Endometrial microvascular endothelial cells (primary cell): ENCODE data around the gene LMAN2. TPM values are rescaled to one million over a fixed set of nuclear protein-coding genes. Genes with fewer than 3 reads are reported as not detected.

ENCODE experiments used
- in situ Hi-C: cut with HindIII; loops from 2 replicates; pipeline ENCODE4 v1.10.0; 2017; ENCODE audit warnings: low sequenced_read_pairs, low pct_unique_long_range_greater_than_20kb; ENCODE audit errors: inconsistent ontology term
- total RNA-seq: library from RNA; depleted of rRNA; stranded (reverse); fragments of >200 nt; gene quantifications from one replicate; pipeline ENCODE4 v1.2.3, GENCODE V29; 2015; ENCODE audit errors: inconsistent ontology term

LMAN2 gene
- total RNA-seq, 1 donor from 2014 or later: 318 TPM

DNA sequence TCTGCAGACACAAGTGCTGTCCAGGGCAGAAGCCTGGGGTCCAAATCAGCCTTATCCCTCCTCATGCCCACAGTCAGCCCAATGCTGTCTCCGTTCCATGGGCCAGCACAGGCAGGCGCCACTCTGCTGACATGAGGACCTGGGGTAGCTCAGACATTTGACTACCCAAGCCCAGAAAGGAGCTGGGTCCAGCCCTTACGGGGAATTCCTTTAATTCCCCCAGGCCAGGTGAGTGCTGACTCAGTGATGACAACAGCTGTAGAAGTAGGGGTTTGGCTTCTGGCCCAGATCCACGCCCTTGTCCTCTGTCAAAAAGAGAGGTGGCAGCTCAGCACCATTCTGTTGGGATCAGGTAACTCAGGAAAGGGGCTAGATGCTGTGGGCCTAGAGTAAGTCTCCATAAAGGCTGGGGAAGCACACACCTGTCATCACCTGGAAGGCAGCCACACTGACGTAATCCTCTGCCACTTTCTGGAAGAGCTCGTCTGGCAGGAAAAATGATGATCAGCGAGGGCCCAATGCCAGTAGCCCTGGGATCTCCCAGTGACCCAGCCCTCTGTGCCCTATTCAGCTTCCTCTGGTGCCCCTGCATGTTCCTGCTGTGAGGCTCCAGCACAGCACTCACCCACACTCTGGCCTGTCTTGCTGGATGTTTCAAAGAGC lies 49.8 kb downstream of the LMAN2 start:
- in situ Hi-C loops: no loop called here

DNA sequence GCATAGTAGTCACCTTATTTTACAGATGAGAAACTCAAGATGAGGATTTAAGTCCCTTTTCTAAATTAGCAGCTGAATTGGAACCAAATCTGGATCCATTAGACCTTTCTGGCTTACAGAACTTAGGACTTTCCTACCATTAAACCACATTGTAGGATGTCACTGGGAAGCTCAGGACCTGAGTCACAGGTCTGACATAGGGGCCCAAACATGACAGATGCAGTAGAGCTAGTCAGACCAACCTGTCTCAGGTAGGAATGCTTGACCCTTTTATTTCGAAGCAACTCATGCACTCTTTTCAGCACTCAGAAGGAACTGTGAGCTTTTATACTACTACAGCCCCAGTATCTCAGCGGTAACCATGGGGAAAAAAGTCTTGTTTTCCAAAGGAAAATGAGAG lies 50.5 kb downstream of the LMAN2 start:
- in situ Hi-C loops: no loop called here

DNA sequence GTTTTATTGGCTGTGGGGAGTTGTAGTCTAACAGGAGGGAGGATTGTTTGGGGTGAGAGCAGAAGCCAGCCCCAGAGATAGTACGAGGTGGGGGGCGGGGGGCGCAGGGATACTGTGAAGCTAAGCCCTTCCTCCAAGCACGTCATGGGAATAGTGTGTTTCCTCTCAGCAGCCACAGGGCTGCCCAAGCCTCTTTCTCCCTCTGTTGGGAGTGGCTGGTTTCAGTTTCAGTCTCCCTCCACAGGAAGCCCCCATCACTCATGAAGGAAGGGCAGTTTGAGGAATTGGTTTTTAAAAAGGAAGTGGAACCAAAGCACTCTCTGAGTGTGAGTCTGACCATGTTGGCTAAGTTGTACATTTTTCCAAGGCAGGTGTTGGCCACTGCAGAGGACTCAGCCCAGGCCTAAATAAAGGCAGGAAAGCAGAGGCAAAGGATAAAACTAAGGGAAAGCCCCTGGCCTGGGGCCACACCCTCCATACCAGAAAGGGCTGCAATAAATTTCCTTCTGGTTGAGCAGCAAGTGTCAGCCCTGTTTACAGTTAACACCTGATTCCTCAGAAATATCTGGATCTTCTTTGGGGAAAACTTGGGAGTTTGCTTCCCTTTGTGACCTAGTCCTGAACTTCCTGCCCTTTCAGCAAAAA lies 51.1 kb downstream of the LMAN2 start:
- in situ Hi-C loops: no loop called here

DNA sequence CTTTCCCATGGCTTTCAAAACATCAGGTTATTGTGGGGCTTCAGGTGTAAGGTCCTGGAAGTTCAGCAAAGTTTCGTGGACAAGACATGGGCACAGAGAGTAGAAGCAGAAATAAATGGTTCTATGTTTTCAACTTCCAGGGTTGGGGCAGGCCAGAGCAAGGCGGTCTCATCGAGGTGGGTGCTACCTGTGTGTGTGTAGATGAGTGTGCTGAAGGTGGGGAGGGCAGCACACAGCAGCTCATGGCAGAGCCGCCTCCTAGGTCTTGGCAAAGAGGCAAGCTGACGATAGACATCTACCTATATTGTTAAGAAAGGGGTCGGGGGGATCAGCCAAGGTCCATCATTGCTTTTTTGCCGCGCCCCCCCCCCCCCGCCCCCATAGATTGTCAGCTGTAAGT lies 51.8 kb downstream of the LMAN2 start:
- in situ Hi-C loops: no loop called here

DNA sequence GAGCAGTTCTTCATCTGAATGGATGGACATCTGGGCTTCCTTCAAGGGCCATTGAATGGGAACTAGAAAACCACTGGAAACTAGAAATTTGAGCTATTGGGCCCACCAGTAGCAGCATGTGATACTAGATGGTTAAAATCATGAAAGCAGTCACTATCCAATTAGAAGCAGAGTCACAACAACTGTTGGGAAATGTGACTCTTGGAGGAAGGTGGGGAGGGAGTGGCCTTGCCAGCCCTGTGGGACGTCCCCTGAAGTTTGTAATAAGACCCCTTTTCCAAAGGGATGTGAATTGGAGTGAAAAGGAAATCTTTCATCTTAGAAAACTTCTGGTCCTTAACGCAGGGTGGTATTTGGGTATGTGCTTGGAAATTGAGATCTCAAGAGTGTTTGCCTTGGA lies 53.5 kb downstream of the LMAN2 start:
- in situ Hi-C loops: no loop called here

DNA sequence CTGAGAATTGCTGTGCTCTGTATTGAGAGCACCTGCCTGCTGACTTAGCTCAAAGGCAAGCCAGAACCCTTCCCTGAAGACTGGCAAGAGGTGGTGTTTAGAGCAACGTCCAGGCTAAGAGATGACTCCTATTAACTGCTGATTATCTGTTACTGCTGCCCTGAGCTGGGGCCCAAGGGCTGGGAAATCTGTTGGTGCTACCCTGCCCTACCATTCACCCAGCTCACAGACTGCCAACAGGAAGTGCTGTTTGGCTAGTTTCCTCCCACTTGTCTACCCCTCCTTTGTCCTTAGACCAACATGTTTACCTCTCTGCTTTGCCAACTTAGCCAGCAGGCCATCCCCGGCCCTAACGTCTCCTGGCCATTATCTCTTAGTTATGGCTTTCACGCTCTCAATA lies 54.9 kb downstream of the LMAN2 start:
- in situ Hi-C loops: no loop called here

DNA sequence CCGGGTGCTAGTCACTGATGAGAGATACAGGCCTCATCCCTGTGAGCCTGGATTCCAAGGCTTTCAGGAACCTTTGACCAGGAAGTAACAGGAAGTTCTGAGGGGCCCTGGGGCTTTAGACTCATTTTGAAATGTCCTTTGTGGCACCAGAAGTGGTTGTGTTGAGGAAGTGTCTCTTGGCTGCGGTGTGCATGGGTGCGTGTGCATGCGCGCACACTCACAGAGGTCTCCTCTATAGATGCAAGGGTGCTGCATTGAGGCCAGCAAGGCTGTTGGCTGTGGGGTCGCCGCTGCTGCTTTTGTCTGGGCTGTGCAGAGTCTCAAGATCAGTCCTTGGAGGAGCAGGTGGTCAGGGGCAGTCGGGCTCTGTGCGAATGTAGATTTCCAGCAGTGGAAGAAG lies 55.5 kb downstream of the LMAN2 start:
- in situ Hi-C loops: no loop called here

DNA sequence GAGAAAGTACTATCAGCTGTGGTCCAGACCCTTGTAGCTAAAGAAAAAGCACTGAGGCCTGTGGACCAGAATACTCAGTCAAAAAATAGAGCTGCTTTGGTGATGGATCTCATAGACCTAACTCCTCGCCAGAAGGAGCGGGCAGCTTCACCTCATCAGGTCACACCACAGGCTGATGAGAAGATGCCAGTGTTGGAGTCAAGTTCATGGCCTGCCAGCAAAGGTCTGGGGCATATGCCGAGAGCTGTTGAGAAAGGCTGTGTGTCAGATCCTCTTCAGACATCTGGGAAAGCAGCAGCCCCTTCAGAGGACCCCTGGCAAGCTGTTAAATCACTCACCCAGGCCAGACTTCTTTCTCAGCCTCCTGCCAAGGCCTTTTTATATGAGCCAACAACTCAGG lies 56.8 kb downstream of the LMAN2 start:
- in situ Hi-C loops: no loop called here

DNA sequence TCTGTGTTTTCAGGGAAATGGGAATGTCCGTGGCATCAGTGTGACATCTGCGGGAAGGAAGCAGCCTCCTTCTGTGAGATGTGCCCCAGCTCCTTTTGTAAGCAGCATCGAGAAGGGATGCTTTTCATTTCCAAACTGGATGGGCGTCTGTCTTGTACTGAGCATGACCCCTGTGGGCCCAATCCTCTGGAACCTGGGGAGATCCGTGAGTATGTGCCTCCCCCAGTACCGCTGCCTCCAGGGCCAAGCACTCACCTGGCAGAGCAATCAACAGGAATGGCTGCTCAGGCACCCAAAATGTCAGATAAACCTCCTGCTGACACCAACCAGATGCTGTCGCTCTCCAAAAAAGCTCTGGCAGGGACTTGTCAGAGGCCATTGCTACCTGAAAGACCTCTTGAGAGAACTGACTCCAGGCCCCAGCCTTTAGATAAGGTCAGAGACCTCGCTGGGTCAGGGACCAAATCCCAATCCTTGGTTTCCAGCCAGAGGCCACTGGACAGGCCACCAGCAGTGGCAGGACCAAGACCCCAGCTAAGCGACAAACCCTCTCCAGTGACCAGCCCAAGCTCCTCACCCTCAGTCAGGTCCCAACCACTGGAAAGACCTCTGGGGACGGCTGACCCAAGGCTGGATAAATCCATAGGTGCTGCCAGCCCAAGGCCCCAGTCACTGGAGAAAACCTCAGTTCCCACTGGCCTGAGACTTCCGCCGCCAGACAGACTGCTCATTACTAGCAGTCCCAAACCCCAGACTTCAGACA lies 57.5 kb downstream of the LMAN2 start:
- in situ Hi-C loops: no loop called here

DNA sequence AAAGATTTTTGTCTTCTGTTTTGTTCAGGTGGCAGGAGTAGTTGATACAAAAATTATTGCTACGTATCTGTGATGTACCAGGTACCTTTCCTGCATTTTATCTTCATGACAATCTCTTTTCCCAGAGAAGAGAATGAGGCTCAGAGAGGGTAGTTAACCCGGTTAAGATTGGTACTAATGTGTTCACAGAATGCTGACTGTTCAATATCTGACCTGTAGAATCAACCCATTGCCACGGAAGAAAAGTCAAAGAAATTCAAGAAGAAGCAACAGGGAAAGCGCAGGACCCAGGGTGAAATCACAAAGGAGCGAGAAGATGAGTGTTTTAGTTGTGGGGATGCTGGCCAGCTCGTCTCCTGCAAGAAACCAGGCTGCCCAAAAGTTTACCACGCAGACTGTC lies 59.7 kb downstream of the LMAN2 start:
- in situ Hi-C loops: no loop called here

DNA sequence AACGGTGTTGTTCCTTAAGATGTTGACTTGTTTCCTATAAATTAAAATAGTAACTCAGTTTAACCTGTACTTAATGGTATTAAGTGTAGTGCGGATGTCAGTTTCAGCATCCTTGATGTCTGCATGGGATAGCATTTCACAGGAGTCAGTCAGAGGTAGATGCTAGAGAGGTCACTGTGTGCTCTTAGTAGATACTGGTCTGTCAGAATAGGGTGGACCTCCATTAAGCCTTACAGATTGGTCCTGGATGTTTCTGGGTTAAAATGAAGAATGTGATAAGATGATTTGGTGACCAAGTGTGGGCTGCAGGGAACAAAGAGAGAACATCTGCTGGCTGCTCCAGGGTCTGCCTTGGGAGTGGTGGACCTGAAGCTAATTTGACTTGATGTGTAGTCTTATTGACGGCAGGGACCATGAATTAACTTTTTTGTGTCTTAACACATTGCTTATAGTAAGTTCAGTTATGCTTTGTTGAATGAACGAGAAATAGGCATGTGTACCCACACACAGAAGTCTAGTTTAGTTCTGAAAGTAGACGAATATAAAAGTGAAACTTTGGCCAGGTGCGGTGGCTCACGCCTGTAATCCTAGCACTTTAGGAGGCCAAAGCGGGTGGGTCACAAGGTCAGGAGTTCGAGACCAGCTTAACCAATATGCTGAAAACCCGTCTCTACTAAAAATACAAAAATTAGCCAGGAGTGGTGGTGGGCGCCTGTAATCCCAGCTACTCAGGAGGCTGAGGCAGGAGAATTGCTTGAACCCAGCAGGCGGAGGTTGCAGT lies 60.5 kb downstream of the LMAN2 start:
- in situ Hi-C loops: no loop called here

DNA sequence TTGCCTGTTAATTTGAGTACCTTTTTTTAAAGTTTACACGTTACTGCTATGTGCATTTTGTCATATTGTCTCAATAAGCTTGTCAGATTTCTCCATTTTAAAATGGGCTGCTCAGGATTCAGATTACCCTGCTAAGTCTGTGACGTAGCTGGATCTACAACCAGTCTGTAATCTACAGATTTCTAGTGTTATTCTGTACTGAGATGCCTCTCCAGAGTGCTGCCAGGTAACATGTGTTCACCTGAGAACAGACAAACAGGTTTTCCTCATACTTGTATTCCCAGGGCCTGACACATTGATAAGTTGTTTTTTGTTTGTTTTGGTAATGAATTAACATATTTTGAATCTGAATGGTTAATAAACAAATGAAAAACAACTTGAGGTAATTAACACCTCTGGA lies 63.3 kb downstream of the LMAN2 start:
- in situ Hi-C loops: no loop called here

Other genes starting within 250 kb of the LMAN2 start
- 34.3 TPM for gene NSD1, start 217.9 kb downstream of the LMAN2 start, total RNA-seq
- 20.3 TPM for gene RAB24, start 47.9 kb downstream of the LMAN2 start, total RNA-seq
- gene PRELID1, start 47.9 kb downstream of the LMAN2 start, total RNA-seq: 226 TPM
- 48.7 TPM for gene MXD3, start 39.8 kb downstream of the LMAN2 start, total RNA-seq
- gene RGS14, start 6.3 kb upstream of the LMAN2 start, total RNA-seq: 7.2 TPM
- not detected for gene SLC34A1, start 32.8 kb upstream of the LMAN2 start, total RNA-seq
- gene PFN3, start 49.0 kb upstream of the LMAN2 start, total RNA-seq: not detected
- gene F12, start 57.9 kb upstream of the LMAN2 start, total RNA-seq: 0.28 TPM
- 50.9 TPM for gene GRK6, start 75.0 kb upstream of the LMAN2 start, total RNA-seq
- gene PRR7, start 95.1 kb upstream of the LMAN2 start, total RNA-seq: 11.2 TPM
- 286 TPM for gene DBN1, start 122.0 kb upstream of the LMAN2 start, total RNA-seq
- gene PDLIM7, start 145.9 kb upstream of the LMAN2 start, total RNA-seq: 224 TPM
- 3.0 TPM for gene DOK3, start 158.2 kb upstream of the LMAN2 start, total RNA-seq
- 163 TPM for gene DDX41, start 165.3 kb upstream of the LMAN2 start, total RNA-seq
- gene FAM193B, start 202.9 kb upstream of the LMAN2 start, total RNA-seq: 32.3 TPM
- 170 TPM for gene TMED9, start 240.5 kb upstream of the LMAN2 start, total RNA-seq
- 44.8 TPM for gene B4GALT7, start 248.5 kb upstream of the LMAN2 start, total RNA-seq